HepG2 (cell line): ENCODE results near the gene COL4A6. TPM values are rescaled to one million over a fixed set of nuclear protein-coding genes. Genes with fewer than 3 reads are reported as not detected.

Source experiments
- ATF3 ChIP-seq: sonication (generic); formaldehyde crosslinking; IDR thresholded peaks from 2 replicates; pipeline ENCODE4 v1.4.0; 2020; ENCODE audit warnings: missing genetic modification reagents
- EHMT2 ChIP-seq: fragments of 200-600 bp; sonication (generic); IDR thresholded peaks from 2 replicates; pipeline ENCODE4 v1.7.0; 2017; ENCODE audit warnings: antibody characterized with exemption, low read depth, low read length, borderline replicate concordance
- EP300 ChIP-seq, 3 experiments: sonication (generic) in 1 of 3; formaldehyde crosslinking in 1 of 3; IDR thresholded peaks; 2 replicates each; pipeline versions ENCODE4 v1.5.1 to v1.6.1; 2011 to 2020; ENCODE audit warnings: low read depth in 2 of 3, low read length in 2 of 3, borderline replicate concordance in 1 of 3, improper control_type of control experiment in 1 of 3, mild to moderate bottlenecking in 1 of 3, missing genetic modification reagents in 1 of 3, moderate library complexity in 1 of 3
- ISL2 ChIP-seq: sonication (generic); formaldehyde crosslinking; IDR thresholded peaks from 2 replicates; pipeline ENCODE4 v1.5.0; 2020; ENCODE audit warnings: missing genetic modification reagents
- JDP2 ChIP-seq: sonication (generic); formaldehyde crosslinking; IDR thresholded peaks from 2 replicates; pipeline ENCODE4 v1.8.1; 2022; ENCODE audit warnings: missing genetic modification reagents, borderline replicate concordance
- KLF16 ChIP-seq, 2 experiments: sonication (generic) in 1 of 2; formaldehyde crosslinking in 1 of 2; IDR thresholded peaks; 2 replicates each; pipeline versions ENCODE4 v1.6.1 to v1.8.0; 2016 to 2023; ENCODE audit warnings: missing genetic modification reagents in 2 of 2, missing compliant biosample characterization in 1 of 2
- NFIC ChIP-seq: IDR thresholded peaks from 2 replicates; pipeline ENCODE4 v1.6.1; 2012; ENCODE audit warnings: mild to moderate bottlenecking, low read length, inconsistent platforms
- PAXIP1 ChIP-seq: sonication (generic); formaldehyde crosslinking; conservative IDR thresholded peaks from 2 replicates; pipeline ENCODE4 v1.4.0; 2020; ENCODE audit warnings: mild to moderate bottlenecking, missing genetic modification reagents, moderate library complexity
- POGZ ChIP-seq: sonication (generic); formaldehyde crosslinking; IDR thresholded peaks from 2 replicates; pipeline ENCODE4 v1.4.0; 2020; ENCODE audit warnings: mild to moderate bottlenecking, missing genetic modification reagents
- RARA ChIP-seq: IDR thresholded peaks from 2 replicates; pipeline ENCODE4 v1.6.1; 2016; ENCODE audit warnings: missing genetic modification reagents, missing compliant biosample characterization
- ZFP90 ChIP-seq: sonication (generic); formaldehyde crosslinking; IDR thresholded peaks from 2 replicates; pipeline ENCODE4 v1.8.0; 2022; ENCODE audit warnings: missing genetic modification reagents, mild to moderate bottlenecking, inconsistent platforms, borderline replicate concordance
- ZMYM4 ChIP-seq: sonication (generic); formaldehyde crosslinking; IDR thresholded peaks from 2 replicates; pipeline ENCODE4 v1.8.1; 2023; ENCODE audit warnings: mild to moderate bottlenecking, missing genetic modification reagents
- polyA plus RNA-seq, 8 experiments: library from polyadenylated mRNA; depleted of rRNA in 3 of 8; stranded (reverse) in 7 of 8; unstranded in 1 of 8; fragments of >200 nt; fragmentation: Illumina TruSeq in 4 of 8; extraction: Trizol in 4 of 8; gene quantifications; 2 replicates each; pipeline versions ENCODE4 v1.2.1 to v1.2.3, GENCODE V29; 2011 to 2016; ENCODE audit warnings: low read depth in 4 of 8, missing spikeins in 1 of 8, mixed read lengths in 1 of 8; ENCODE audit not compliant: insufficient read depth in 1 of 8
- total RNA-seq, 5 experiments: library from RNA; depleted of rRNA; stranded (reverse); fragments of >200 nt; fragmentation: Illumina TruSeq; extraction: Trizol; gene quantifications; 2 replicates each; pipeline ENCODE4 v1.2.3, GENCODE V29; 2016; ENCODE audit warnings: low read depth in 1 of 5
- TF ChIP-seq, protein P1 (sequence below): IDR thresholded peaks from 2 replicates; pipeline ENCODE4 v1.6.1; 2016; ENCODE audit warnings: low read depth
- TF ChIP-seq, protein P2 (sequence below), 2 experiments: sonication (generic) in 1 of 2; formaldehyde crosslinking in 1 of 2; IDR thresholded peaks; 2 replicates each; pipeline versions ENCODE4 v1.4.0 to v1.6.1; 2016 to 2020; ENCODE audit warnings: borderline replicate concordance in 1 of 2, low read depth in 1 of 2, mild to moderate bottlenecking in 1 of 2, missing genetic modification reagents in 1 of 2

The COL4A6 gene
- total and polyA plus RNA-seq, 2 of the 13 experiments (the other 11 are each of a cell fraction or from before 2014, with no cell fraction given): 4.5 to 8.2 TPM

DNA sequence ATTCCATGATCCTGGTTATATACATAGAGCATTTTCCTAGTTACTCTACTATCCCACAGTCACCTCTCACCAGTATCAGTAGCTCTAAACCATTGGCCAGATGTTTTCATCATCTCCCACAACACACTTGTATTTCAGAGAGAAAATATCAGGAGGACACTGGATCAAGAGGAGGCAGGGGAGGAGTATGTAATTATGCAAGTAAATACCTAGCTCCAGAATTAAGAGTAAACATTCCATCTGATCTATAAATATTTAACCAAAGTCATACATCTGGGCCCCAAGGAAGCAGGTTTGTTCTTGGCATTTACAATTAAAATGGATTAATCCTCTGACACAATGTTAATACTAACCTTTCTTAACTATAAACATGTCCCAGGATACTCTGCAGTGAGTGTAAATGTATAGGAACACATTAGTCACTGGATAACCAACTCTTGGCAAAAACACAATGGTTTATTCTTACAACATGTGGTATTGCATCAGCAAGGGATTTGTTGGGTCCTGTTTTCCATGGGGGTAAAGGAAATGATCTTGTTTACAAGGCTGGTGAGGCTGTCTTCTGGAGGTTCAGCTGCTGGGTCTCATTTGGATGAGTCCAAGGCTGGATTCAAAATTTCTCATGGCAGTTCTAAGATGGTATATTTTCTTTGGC, 176.5 kb downstream of the COL4A6 start (continued):
- TF ChIP-seq, protein P1, sequence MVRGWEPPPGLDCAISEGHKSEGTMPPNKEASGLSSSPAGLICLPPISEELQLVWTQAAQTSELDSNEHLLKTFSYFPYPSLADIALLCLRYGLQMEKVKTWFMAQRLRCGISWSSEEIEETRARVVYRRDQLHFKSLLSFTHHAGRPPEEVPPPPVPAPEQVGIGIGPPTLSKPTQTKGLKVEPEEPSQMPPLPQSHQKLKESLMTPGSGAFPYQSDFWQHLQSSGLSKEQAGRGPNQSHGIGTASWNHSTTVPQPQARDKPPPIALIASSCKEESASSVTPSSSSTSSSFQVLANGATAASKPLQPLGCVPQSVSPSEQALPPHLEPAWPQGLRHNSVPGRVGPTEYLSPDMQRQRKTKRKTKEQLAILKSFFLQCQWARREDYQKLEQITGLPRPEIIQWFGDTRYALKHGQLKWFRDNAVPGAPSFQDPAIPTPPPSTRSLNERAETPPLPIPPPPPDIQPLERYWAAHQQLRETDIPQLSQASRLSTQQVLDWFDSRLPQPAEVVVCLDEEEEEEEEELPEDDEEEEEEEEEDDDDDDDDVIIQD (CRISPR knock-in tag): peak; percentile 73; the same call in 1 of the 2 replicates
- TF ChIP-seq ZMYM4 (CRISPR knock-in tag): peak; percentile 45; the same call in 1 of the 2 replicates
- no peak for TF ChIP-seq JDP2 (CRISPR knock-in tag)
- TF ChIP-seq, protein P2, sequence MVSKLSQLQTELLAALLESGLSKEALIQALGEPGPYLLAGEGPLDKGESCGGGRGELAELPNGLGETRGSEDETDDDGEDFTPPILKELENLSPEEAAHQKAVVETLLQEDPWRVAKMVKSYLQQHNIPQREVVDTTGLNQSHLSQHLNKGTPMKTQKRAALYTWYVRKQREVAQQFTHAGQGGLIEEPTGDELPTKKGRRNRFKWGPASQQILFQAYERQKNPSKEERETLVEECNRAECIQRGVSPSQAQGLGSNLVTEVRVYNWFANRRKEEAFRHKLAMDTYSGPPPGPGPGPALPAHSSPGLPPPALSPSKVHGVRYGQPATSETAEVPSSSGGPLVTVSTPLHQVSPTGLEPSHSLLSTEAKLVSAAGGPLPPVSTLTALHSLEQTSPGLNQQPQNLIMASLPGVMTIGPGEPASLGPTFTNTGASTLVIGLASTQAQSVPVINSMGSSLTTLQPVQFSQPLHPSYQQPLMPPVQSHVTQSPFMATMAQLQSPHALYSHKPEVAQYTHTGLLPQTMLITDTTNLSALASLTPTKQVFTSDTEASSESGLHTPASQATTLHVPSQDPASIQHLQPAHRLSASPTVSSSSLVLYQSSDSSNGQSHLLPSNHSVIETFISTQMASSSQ (IDR thresholded peaks at IDR 0.05; ENCODE audit: low read depth): peak; percentile 76
- TF ChIP-seq, protein P2 (CRISPR knock-in tag; IDR thresholded peaks at IDR 0.05; ENCODE audit: borderline replicate concordance): no peak; the same call in 1 of the 2 replicates
- TF ChIP-seq ZFP90: no peak
- TF ChIP-seq ISL2 (CRISPR knock-in tag): peak; percentile 51; the same call in 1 of the 2 replicates
- peak in 1 of 2 experiments; percentile 56; a peak in 1 of 4 replicates for TF ChIP-seq KLF16 (CRISPR knock-in tag; IDR thresholded peaks at IDR 0.05)
- peak in 1 of 2 experiments; percentile 67; a peak in 2 of 4 replicates for TF ChIP-seq EP300 (IDR thresholded peaks at IDR 0.05; ENCODE audit: low read depth in 2 of 2, low read length in 2 of 2)
- no peak for TF ChIP-seq EP300 (CRISPR knock-in tag; IDR thresholded peaks at IDR 0.05; ENCODE audit: borderline replicate concordance)
- TF ChIP-seq PAXIP1 (CRISPR knock-in tag): peak; percentile 60
- peak; percentile 39 for TF ChIP-seq RARA (CRISPR knock-in tag)
- peak; percentile 60 for TF ChIP-seq NFIC
- TF ChIP-seq EHMT2: peak; percentile 58; the same call in 1 of the 2 replicates
- peak; percentile 68 for TF ChIP-seq POGZ (CRISPR knock-in tag)
- 0 out of 2 replicates have a peak, but pooled peaks have one; percentile 46 for TF ChIP-seq ATF3
